GM12878 (cell line): ENCODE data around the gene TCERG1.

Source experiments
- CBX5 ChIP-seq: sonication (generic); IDR thresholded peaks from 2 replicates; pipeline ENCODE4 v1.6.1; 2016; ENCODE audit warnings: low read depth, moderate library complexity, mild to moderate bottlenecking, inconsistent platforms
- CEBPB ChIP-seq, 2 experiments: fragments of 150-350 bp in 1 of 2; IDR thresholded peaks; 2 replicates each; pipeline ENCODE4 v1.6.1; 2012 to 2014; ENCODE audit warnings: low read depth in 2 of 2, low read length in 2 of 2, borderline replicate concordance in 1 of 2, inconsistent platforms in 1 of 2
- CREM ChIP-seq: IDR thresholded peaks from 2 replicates; pipeline ENCODE4 v1.6.1; 2014; ENCODE audit warnings: antibody characterized with exemption, low read depth
- JUND ChIP-seq: IDR thresholded peaks from 2 replicates; pipeline ENCODE4 v1.6.1; 2012; ENCODE audit warnings: low read depth, mild to moderate bottlenecking, low read length, improper control_type of control experiment, moderate library complexity
- POLR2A ChIP-seq: IDR thresholded peaks from 2 replicates; pipeline ENCODE4 v1.6.1; 2011; ENCODE audit warnings: low read depth, mild to moderate bottlenecking, low read length
- POLR2AphosphoS2 ChIP-seq: IDR thresholded peaks from 2 replicates; pipeline ENCODE4 v1.6.1; 2011; ENCODE audit warnings: low read depth, mild to moderate bottlenecking, low read length, improper control_type of control experiment, moderate library complexity
- RB1 ChIP-seq: fragments of 450-650 bp; formaldehyde crosslinking; IDR thresholded peaks from 2 replicates; pipeline ENCODE4 v1.6.1; 2017; ENCODE audit warnings: mild to moderate bottlenecking, borderline replicate concordance
- RCOR1 ChIP-seq: conservative IDR thresholded peaks from 2 replicates; pipeline ENCODE4 v1.6.1; 2012; ENCODE audit warnings: low read depth, low read length, improper control_type of control experiment
- TAF1 ChIP-seq: IDR thresholded peaks from 2 replicates; pipeline ENCODE4 v1.6.1; 2011; ENCODE audit warnings: mild to moderate bottlenecking, low read depth, low read length, borderline replicate concordance
- TF ChIP-seq, protein P1 (sequence below), 3 experiments: IDR thresholded peaks in 2 of 3; conservative IDR thresholded peaks in 1 of 3; 2 replicates each; pipeline ENCODE4 v1.5.1; 2011; ENCODE audit warnings: low read depth in 3 of 3, low read length in 3 of 3, mild to moderate bottlenecking in 3 of 3, control low read depth in 2 of 3, moderate library complexity in 2 of 3, inconsistent platforms in 1 of 3, mixed read lengths in 1 of 3; ENCODE audit not compliant: control insufficient read depth in 2 of 3, insufficient read depth in 1 of 3; ENCODE audit errors: extremely low read depth in 1 of 3
- TF ChIP-seq, protein P2 (sequence below): IDR thresholded peaks from 2 replicates; pipeline ENCODE4 v1.6.1; 2012; ENCODE audit warnings: mild to moderate bottlenecking, low read depth, low read length
- TF ChIP-seq, protein P3 (sequence below): IDR thresholded peaks from 2 replicates; pipeline ENCODE4 v1.6.1; 2012; ENCODE audit warnings: low read depth, low read length, improper control_type of control experiment
- TF ChIP-seq, protein P4 (sequence below): IDR thresholded peaks from 2 replicates; pipeline ENCODE4 v1.6.1; 2011; ENCODE audit warnings: low read depth, mild to moderate bottlenecking, low read length, moderate library complexity, borderline replicate concordance; ENCODE audit errors: extremely low read depth
- TF ChIP-seq, protein P5 (sequence below): fragments of 450-650 bp; IDR thresholded peaks from 2 replicates; pipeline ENCODE4 v1.6.1; 2017; ENCODE audit warnings: antibody characterized with exemption, mild to moderate bottlenecking, moderate library complexity

DNA sequence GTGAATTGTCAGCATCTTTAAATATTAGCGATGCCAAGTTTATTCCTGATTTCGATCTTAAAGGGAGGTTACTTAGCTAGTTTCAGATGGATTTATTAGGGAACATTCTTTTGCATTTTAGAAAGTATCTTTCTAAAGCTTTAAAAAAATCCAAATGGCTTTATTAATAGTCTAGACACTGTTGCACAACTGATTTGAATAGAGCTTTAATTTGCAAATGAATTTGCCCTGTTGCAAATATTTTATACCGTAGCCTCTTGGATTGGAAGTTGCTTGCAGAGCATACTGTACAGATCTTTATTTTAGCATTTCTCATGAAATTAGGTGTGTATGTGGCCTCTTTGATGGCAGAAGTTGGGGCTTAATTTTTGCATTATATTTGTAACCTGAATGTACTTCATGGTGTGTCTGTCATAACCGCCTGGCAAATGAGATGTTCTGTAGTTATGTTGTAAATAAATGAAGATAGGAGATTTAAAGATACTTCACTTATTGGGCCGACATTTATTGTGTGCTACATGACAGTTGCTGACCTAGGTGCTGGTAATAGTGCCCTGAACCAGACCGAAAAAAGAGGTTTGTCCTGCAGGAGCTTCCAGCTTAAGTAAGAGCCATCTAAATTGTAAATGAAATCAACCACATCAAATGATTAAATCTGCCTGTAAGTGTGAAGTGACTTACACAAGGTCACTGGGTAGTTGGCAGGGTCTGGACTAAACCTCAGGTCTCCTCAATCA is 1.8 kb downstream of the TCERG1 start:
- TF ChIP-seq RB1 (no peak), RCOR1 (no peak), POLR2AphosphoS2 (no peak), TAF1 (no peak), CBX5 (no peak), POLR2A (no peak), CEBPB (IDR thresholded peaks at IDR 0.05; ENCODE audit: borderline replicate concordance in 1 of 2, low read depth in 2 of 2, low read length in 2 of 2) (no peak), CREM (no peak), JUND (no peak)
- TF ChIP-seq, protein P1, sequence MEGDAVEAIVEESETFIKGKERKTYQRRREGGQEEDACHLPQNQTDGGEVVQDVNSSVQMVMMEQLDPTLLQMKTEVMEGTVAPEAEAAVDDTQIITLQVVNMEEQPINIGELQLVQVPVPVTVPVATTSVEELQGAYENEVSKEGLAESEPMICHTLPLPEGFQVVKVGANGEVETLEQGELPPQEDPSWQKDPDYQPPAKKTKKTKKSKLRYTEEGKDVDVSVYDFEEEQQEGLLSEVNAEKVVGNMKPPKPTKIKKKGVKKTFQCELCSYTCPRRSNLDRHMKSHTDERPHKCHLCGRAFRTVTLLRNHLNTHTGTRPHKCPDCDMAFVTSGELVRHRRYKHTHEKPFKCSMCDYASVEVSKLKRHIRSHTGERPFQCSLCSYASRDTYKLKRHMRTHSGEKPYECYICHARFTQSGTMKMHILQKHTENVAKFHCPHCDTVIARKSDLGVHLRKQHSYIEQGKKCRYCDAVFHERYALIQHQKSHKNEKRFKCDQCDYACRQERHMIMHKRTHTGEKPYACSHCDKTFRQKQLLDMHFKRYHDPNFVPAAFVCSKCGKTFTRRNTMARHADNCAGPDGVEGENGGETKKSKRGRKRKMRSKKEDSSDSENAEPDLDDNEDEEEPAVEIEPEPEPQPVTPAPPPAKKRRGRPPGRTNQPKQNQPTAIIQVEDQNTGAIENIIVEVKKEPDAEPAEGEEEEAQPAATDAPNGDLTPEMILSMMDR (IDR thresholded peaks at IDR 0.05 in 2 of 3, conservative IDR thresholded peaks at IDR 0.05 in 1 of 3; ENCODE audit: control insufficient read depth in 2 of 3, extremely low read depth in 1 of 3, insufficient read depth in 1 of 3, low read depth in 3 of 3, low read length in 3 of 3): no peak
- TF ChIP-seq, protein P2, sequence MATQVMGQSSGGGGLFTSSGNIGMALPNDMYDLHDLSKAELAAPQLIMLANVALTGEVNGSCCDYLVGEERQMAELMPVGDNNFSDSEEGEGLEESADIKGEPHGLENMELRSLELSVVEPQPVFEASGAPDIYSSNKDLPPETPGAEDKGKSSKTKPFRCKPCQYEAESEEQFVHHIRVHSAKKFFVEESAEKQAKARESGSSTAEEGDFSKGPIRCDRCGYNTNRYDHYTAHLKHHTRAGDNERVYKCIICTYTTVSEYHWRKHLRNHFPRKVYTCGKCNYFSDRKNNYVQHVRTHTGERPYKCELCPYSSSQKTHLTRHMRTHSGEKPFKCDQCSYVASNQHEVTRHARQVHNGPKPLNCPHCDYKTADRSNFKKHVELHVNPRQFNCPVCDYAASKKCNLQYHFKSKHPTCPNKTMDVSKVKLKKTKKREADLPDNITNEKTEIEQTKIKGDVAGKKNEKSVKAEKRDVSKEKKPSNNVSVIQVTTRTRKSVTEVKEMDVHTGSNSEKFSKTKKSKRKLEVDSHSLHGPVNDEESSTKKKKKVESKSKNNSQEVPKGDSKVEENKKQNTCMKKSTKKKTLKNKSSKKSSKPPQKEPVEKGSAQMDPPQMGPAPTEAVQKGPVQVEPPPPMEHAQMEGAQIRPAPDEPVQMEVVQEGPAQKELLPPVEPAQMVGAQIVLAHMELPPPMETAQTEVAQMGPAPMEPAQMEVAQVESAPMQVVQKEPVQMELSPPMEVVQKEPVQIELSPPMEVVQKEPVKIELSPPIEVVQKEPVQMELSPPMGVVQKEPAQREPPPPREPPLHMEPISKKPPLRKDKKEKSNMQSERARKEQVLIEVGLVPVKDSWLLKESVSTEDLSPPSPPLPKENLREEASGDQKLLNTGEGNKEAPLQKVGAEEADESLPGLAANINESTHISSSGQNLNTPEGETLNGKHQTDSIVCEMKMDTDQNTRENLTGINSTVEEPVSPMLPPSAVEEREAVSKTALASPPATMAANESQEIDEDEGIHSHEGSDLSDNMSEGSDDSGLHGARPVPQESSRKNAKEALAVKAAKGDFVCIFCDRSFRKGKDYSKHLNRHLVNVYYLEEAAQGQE: peak; percentile 57; the same call in 1 of the 2 replicates
- TF ChIP-seq, protein P3, sequence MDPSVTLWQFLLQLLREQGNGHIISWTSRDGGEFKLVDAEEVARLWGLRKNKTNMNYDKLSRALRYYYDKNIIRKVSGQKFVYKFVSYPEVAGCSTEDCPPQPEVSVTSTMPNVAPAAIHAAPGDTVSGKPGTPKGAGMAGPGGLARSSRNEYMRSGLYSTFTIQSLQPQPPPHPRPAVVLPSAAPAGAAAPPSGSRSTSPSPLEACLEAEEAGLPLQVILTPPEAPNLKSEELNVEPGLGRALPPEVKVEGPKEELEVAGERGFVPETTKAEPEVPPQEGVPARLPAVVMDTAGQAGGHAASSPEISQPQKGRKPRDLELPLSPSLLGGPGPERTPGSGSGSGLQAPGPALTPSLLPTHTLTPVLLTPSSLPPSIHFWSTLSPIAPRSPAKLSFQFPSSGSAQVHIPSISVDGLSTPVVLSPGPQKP: no peak
- TF ChIP-seq, protein P4, sequence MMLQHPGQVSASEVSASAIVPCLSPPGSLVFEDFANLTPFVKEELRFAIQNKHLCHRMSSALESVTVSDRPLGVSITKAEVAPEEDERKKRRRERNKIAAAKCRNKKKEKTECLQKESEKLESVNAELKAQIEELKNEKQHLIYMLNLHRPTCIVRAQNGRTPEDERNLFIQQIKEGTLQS: no peak
- TF ChIP-seq, protein P5, sequence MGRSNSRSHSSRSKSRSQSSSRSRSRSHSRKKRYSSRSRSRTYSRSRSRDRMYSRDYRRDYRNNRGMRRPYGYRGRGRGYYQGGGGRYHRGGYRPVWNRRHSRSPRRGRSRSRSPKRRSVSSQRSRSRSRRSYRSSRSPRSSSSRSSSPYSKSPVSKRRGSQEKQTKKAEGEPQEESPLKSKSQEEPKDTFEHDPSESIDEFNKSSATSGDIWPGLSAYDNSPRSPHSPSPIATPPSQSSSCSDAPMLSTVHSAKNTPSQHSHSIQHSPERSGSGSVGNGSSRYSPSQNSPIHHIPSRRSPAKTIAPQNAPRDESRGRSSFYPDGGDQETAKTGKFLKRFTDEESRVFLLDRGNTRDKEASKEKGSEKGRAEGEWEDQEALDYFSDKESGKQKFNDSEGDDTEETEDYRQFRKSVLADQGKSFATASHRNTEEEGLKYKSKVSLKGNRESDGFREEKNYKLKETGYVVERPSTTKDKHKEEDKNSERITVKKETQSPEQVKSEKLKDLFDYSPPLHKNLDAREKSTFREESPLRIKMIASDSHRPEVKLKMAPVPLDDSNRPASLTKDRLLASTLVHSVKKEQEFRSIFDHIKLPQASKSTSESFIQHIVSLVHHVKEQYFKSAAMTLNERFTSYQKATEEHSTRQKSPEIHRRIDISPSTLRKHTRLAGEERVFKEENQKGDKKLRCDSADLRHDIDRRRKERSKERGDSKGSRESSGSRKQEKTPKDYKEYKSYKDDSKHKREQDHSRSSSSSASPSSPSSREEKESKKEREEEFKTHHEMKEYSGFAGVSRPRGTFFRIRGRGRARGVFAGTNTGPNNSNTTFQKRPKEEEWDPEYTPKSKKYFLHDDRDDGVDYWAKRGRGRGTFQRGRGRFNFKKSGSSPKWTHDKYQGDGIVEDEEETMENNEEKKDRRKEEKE: no peak
